Hematopoietic multipotent progenitor cell treated with erythropoietin and hydrocortisone succinate and interleukin-3 and kit ligand, for 17 days (in vitro differentiated cells): ENCODE data around the gene DYRK2.

Source experiments
- DNase-seq: peaks from one replicate; pipeline ENCODE4 v3.0.0-alpha.2; 2015; ENCODE audit warnings: low spot score

The DYRK2 gene

GRCh38 chr12:67646775-67647174 is 1.8 kb upstream of the DYRK2 start:
- no peak for DNase-seq

- no peak for DNase-seq
These were observed 1.3 kb upstream of the DYRK2 start for GRCh38 chr12:67647181-67647798.

GRCh38 chr12:67647799-67648520 is 585 bp upstream of the DYRK2 start:
- no peak for DNase-seq

- DNase-seq: no peak
These were observed 670 bp downstream of the DYRK2 start for GRCh38 chr12:67649261-67649569.

GRCh38 chr12:67649570-67650387 is 1.2 kb downstream of the DYRK2 start:
- DNase-seq: no peak

GRCh38 chr12:67650388-67651131 is 2.0 kb downstream of the DYRK2 start:
- DNase-seq: no peak

GRCh38 chr12:67651132-67651695 is 2.7 kb downstream of the DYRK2 start:
- DNase-seq: no peak

- DNase-seq: no peak
These were observed 7.3 kb downstream of the DYRK2 start for GRCh38 chr12:67655829-67656228.

- DNase-seq: no peak
These were observed 7.7 kb downstream of the DYRK2 start for GRCh38 chr12:67656251-67656650.

- no peak for DNase-seq
These were observed 9.9 kb downstream of the DYRK2 start for GRCh38 chr12:67658486-67658885.

GRCh38 chr12:67659292-67659691 is 10.7 kb downstream of the DYRK2 start:
- DNase-seq: no peak

GRCh38 chr12:67661311-67662021 is 12.9 kb downstream of the DYRK2 start:
- DNase-seq: no peak

GRCh38 chr12:67662910-67663538 is 14.5 kb downstream of the DYRK2 start:
- no peak for DNase-seq

- no peak for DNase-seq
These were observed 15.6 kb downstream of the DYRK2 start for GRCh38 chr12:67664171-67664570.

GRCh38 chr12:67665679-67666078 is 17.1 kb downstream of the DYRK2 start:
- no peak for DNase-seq

- no peak for DNase-seq
These were observed 18.1 kb downstream of the DYRK2 start for GRCh38 chr12:67666605-67667004.

- no peak for DNase-seq
These were observed 18.9 kb downstream of the DYRK2 start for GRCh38 chr12:67667276-67668073.

- no peak for DNase-seq
These were observed 20.8 kb downstream of the DYRK2 start for GRCh38 chr12:67669217-67669933.

- no peak for DNase-seq
These were observed 21.5 kb downstream of the DYRK2 start for GRCh38 chr12:67669934-67670631.
